ENCODE data around the gene TRAFD1. TPM values are rescaled to one million over a fixed set of nuclear protein-coding genes. Genes with fewer than 3 reads are reported as not detected.
"Not testable (repeated sequence)": the region's sequence is repeated elsewhere in the genome, so short reads cannot be mapped to it uniquely, and the experiment has no call there.

Gene TRAFD1, protein sequence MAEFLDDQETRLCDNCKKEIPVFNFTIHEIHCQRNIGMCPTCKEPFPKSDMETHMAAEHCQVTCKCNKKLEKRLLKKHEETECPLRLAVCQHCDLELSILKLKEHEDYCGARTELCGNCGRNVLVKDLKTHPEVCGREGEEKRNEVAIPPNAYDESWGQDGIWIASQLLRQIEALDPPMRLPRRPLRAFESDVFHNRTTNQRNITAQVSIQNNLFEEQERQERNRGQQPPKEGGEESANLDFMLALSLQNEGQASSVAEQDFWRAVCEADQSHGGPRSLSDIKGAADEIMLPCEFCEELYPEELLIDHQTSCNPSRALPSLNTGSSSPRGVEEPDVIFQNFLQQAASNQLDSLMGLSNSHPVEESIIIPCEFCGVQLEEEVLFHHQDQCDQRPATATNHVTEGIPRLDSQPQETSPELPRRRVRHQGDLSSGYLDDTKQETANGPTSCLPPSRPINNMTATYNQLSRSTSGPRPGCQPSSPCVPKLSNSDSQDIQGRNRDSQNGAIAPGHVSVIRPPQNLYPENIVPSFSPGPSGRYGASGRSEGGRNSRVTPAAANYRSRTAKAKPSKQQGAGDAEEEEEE
- 10 to 100 TPM; 36.7 to 45.4 (median 39.1) TPM for polyA plus RNA-seq (ENCODE audit: insufficient read length in 4 of 4)

DNA sequence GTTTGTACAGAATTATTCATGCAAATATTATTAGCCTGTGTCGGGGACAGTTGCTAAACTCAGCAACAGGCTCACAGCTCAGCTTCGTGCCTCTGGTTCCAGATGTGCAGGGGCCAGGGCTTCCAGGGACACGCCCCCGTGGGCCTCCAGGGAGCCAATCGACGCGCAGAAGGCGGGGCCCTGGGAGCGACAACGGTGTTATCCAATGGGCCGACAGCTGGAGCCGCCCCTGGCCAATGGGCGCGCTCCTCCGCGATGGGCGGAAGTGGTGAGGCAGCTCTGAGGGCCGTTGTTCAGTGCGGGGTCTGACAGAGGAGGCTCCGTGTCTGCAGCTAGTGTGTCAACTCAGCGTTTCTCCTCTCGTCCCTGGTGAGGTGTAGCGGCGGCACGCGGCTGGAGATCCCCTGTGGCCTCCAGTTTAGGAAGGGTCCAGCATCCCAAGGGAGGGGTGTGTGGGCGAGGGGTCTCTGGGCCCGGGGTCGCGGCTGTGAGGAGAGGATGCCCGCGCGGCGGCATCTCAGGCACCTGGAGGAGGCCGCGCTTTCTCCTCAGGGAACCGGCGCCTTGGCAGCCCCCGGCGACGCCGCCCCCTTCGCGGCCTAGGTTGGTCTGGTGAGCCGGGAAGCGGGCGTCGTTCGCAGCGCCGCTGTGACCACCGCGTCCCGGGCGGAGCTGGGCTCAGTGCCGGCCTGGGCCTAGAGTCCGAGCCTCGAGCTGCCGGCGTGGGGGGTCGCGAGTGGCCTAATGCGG is at the start of gene TRAFD1:
TRAFD1 (plus strand) TSS at position 311 of the 750 bp plus-strand sequence. CDS start 4,963 bp downstream, outside the sequence.
- peak; percentile 90 to 96 (median 92) for DNase-seq (ENCODE audit: low read depth in 4 of 4, low spot score in 2 of 4)

GRCh38 chr12:112087055-112087850 is 38.1 kb upstream of the TRAFD1 start:
- no peak for DNase-seq (ENCODE audit: low read depth in 4 of 4, low spot score in 2 of 4)

GRCh38 chr12:112087851-112088250 is 37.5 kb upstream of the TRAFD1 start:
- no peak for DNase-seq (ENCODE audit: low read depth in 4 of 4, low spot score in 2 of 4)

GRCh38 chr12:112091563-112091962 is 33.8 kb upstream of the TRAFD1 start:
- DNase-seq (ENCODE audit: low read depth in 4 of 4, low spot score in 2 of 4): no peak

- DNase-seq (ENCODE audit: low read depth in 4 of 4, low spot score in 2 of 4): no peak
Observed at GRCh38 chr12:112096070-112096469, 29.3 kb upstream of the TRAFD1 start.

DNA sequence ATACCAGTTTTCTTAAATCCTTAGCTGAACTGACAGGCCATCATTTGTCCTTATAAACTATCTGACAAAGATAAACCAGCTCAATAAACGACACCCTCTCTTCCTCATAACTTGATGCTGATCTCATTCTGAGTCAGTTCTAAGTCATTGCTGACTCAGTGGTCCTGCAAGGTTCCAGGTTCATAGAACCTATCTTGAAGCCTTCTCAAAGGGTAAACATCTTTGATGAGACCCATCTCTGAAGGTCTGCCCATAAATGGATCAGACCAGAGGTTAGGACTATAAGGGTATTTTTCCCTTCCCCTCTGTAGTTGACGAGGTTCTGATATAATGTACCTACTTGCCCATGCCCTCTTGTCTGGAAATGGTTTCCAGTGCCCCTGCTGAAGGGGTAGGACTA is 28.7 kb upstream of the TRAFD1 start:
- DNase-seq (ENCODE audit: low read depth in 4 of 4, low spot score in 2 of 4): no peak

- DNase-seq (ENCODE audit: low read depth in 4 of 4, low spot score in 2 of 4): no peak
Observed at GRCh38 chr12:112097641-112098040, 27.7 kb upstream of the TRAFD1 start.

GRCh38 chr12:112100500-112100899 is 24.9 kb upstream of the TRAFD1 start:
- not testable (repeated sequence) for DNase-seq (ENCODE audit: low read depth in 4 of 4, low spot score in 2 of 4)

GRCh38 chr12:112102127-112102526 is 23.2 kb upstream of the TRAFD1 start:
- no peak for DNase-seq (ENCODE audit: low read depth in 4 of 4, low spot score in 2 of 4)

GRCh38 chr12:112102746-112103145 is 22.6 kb upstream of the TRAFD1 start:
- DNase-seq (ENCODE audit: low read depth in 4 of 4, low spot score in 2 of 4): not testable (repeated sequence)

GRCh38 chr12:112103758-112104503 is 21.4 kb upstream of the TRAFD1 start:
- DNase-seq (ENCODE audit: low read depth in 4 of 4, low spot score in 2 of 4): no peak

DNA sequence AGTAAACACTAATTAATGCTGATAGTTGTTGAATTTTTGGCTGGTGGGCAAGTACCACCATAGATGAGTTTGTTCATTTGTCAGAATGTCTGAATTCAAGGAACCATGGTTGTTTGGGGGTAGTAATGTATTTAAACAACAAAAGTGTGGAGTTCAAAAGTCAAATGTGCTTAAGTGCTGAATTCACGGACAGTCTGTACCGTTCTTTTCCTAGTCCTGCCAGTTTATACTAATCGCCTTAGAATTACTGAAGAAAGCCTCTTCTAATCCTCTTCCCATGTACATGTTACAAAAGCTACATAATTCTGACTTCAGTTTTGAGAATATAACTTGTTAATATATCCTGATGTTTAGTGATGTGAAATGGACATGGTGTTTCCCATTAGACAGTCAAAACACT is 19.5 kb upstream of the TRAFD1 start:
- DNase-seq (ENCODE audit: low read depth in 4 of 4, low spot score in 2 of 4): no peak

- DNase-seq (ENCODE audit: low read depth in 4 of 4, low spot score in 2 of 4): no peak
Observed at GRCh38 chr12:112107306-112108201, 17.8 kb upstream of the TRAFD1 start.

- DNase-seq (ENCODE audit: low read depth in 4 of 4, low spot score in 2 of 4): peak; percentile 78 to 87 (median 82)
Observed at GRCh38 chr12:112108202-112109079, 16.9 kb upstream of the TRAFD1 start, which contains the start of gene NAA25. Gene NAA25, minus strand, starts transcription at chr12:112108783. Its CDS starts 10 bp downstream, at chr12:112108773.

DNA sequence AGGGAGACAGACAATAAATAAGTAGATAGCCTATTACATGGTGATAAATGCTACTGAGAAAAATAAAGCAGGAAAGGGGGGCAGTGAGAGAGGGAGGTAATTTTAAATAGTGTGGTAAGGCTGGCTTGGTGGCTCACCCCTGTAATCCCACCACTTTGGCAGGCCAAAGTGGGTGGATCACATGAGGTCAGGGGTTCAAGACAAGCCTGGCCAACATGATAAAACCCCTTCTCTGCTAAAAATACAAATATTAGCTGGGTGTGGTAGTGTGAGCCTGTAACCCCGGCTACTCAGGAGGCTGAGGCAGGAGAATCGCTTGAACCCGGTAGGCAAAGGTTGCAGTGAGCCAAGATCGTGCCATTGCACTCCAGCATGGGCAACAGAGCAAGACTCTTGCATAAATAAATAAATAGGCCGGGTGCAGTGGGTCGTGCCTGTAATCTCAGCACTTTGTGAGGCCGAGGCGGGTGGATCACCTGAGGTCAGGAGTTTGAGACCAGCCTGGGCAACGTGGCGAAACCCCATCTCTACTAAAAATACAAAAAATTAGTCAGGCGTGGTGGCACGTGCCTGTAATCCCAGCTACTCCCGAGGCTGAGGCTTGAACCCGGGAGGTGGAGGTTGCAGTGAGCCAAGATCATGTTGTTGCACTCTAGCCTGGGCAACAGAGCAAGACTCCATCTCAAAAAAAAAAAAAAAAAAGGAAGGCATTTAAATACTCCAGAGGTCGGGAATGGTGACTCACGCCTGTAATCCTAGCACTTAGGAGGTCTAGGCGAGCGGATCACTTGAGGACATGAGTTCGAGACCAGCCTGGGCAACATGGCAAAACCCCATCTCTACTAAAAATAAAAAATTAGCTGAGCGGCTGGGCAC is 14.3 kb upstream of the TRAFD1 start:
- not testable (repeated sequence) for DNase-seq (ENCODE audit: low read depth in 4 of 4, low spot score in 2 of 4)

GRCh38 chr12:112111931-112112330 is 13.4 kb upstream of the TRAFD1 start:
- DNase-seq (ENCODE audit: low read depth in 4 of 4, low spot score in 2 of 4): no peak
